DOHH2 (cell line): ENCODE measurements around the gene TMPRSS13.

ENCODE experiments used
- H3F3A ChIP-seq: fragments of 200-600 bp; sonication (generic), shearing (Covaris generic); 2 replicates; pipeline ENCODE4 v1.6.0; 2016; ENCODE audit warnings: antibody characterized with exemption, mild to moderate bottlenecking; ENCODE audit not compliant: control insufficient read depth, insufficient read depth
- H3K27ac ChIP-seq: fragments of 200-600 bp; sonication (generic); 2 replicates; pipeline ENCODE4 v1.5.1; 2014; ENCODE audit warnings: low read depth, mild to moderate bottlenecking, low read length, moderate library complexity
- H3K27me3 ChIP-seq: fragments of 200-600 bp; sonication (generic); 2 replicates; pipeline ENCODE4 v1.6.1; 2014; ENCODE audit warnings: mild to moderate bottlenecking, low read length, mixed read lengths; ENCODE audit not compliant: control insufficient read depth
- H3K36me3 ChIP-seq: fragments of 200-600 bp; sonication (generic); 2 replicates; pipeline ENCODE4 v1.6.1; 2014; ENCODE audit warnings: mild to moderate bottlenecking, low read length, moderate library complexity, mixed read lengths; ENCODE audit not compliant: control insufficient read depth
- H3K4me1 ChIP-seq: fragments of 200-600 bp; sonication (generic); 2 replicates; pipeline ENCODE4 v1.6.1; 2014; ENCODE audit warnings: mild to moderate bottlenecking, low read length, mixed read lengths; ENCODE audit not compliant: control insufficient read depth
- H3K4me2 ChIP-seq: fragments of 200-600 bp; sonication (generic); 2 replicates; pipeline ENCODE4 v1.6.0; 2014; ENCODE audit warnings: mild to moderate bottlenecking, low read length, moderate library complexity
- H3K4me3 ChIP-seq: fragments of 200-600 bp; sonication (generic); 2 replicates; pipeline ENCODE4 v1.5.1; 2014; ENCODE audit warnings: mild to moderate bottlenecking, low read length, mixed read lengths
- H3K79me2 ChIP-seq: fragments of 200-600 bp; sonication (generic); 2 replicates; pipeline ENCODE4 v1.6.1; 2014; ENCODE audit warnings: mild to moderate bottlenecking, low read length, mixed read lengths; ENCODE audit not compliant: control insufficient read depth
- H3K9me2 ChIP-seq: fragments of 200-600 bp; sonication (generic); replicated peaks from 2 replicates; pipeline ENCODE4 v1.6.1; 2014; ENCODE audit warnings: mild to moderate bottlenecking, low read length, mixed read lengths; ENCODE audit not compliant: control insufficient read depth
- H3K9me3 ChIP-seq: fragments of 200-600 bp; sonication (generic); 2 replicates; pipeline ENCODE4 v1.6.1; 2014; ENCODE audit warnings: antibody characterized with exemption, low read length, mixed read lengths; ENCODE audit not compliant: control insufficient read depth, insufficient read depth
- H4K20me1 ChIP-seq: fragments of 200-600 bp; sonication (generic); 2 replicates; pipeline ENCODE4 v1.6.0; 2014; ENCODE audit warnings: low read depth, mild to moderate bottlenecking, antibody characterized with exemption, low read length, moderate library complexity; ENCODE audit not compliant: control insufficient read depth, insufficient read depth
- CTCF ChIP-seq: fragments of 200-600 bp; sonication (generic); IDR thresholded peaks from one replicate; pipeline ENCODE4 v1.5.1; 2014; ENCODE audit warnings: antibody characterized with exemption, mild to moderate bottlenecking, low read depth, low read length; ENCODE audit not compliant: poor library complexity, severe bottlenecking
- EZH2phosphoT487 ChIP-seq: fragments of 200-600 bp; sonication (generic); IDR thresholded peaks from 2 replicates; pipeline ENCODE4 v1.6.1; 2017; ENCODE audit warnings: borderline replicate concordance, mild to moderate bottlenecking, antibody characterized with exemption, low read length, moderate library complexity, mixed read lengths

Gene TMPRSS13

GRCh38 chr11:117908959-117909610 is 20.1 kb downstream of the TMPRSS13 start:
- Histone ChIP-seq H3K27me3 (peaks cover 6% of the 10 kb centered on the region), H4K20me1 (no peaks in the 10 kb centered on the region), H3F3A (no peaks in the 10 kb centered on the region), H3K4me1 (peaks cover 14% of the 10 kb centered on the region), H3K4me2 (no peak overlapping the region), H3K9me3 (no peaks in the 10 kb centered on the region), H3K79me2 (no peaks in the 10 kb centered on the region), H3K27ac (no peak overlapping the region), H3K9me2 (no peaks in the 10 kb centered on the region), H3K4me3 (no peak overlapping the region), H3K36me3 (no peaks in the 10 kb centered on the region)
- TF ChIP-seq CTCF (no peak), EZH2phosphoT487 (no peak)

- Histone ChIP-seq H4K20me1 (no peaks in the 10 kb centered on the region), H3K4me1 (peaks cover 14% of the 10 kb centered on the region), H3K27ac (no peak overlapping the region), H3K9me3 (no peaks in the 10 kb centered on the region), H3K9me2 (no peaks in the 10 kb centered on the region), H3K79me2 (no peaks in the 10 kb centered on the region), H3K4me3 (peak overlapping the region; percentile 60; the same call in 1 of the 2 replicates), H3K4me2 (peak overlapping the region; percentile 65), H3K36me3 (no peaks in the 10 kb centered on the region), H3K27me3 (peaks cover 6% of the 10 kb centered on the region), H3F3A (no peaks in the 10 kb centered on the region)
- TF ChIP-seq EZH2phosphoT487: no peak
- no peak for TF ChIP-seq CTCF
These were observed 20.9 kb downstream of the TMPRSS13 start for GRCh38 chr11:117908109-117908895.

DNA sequence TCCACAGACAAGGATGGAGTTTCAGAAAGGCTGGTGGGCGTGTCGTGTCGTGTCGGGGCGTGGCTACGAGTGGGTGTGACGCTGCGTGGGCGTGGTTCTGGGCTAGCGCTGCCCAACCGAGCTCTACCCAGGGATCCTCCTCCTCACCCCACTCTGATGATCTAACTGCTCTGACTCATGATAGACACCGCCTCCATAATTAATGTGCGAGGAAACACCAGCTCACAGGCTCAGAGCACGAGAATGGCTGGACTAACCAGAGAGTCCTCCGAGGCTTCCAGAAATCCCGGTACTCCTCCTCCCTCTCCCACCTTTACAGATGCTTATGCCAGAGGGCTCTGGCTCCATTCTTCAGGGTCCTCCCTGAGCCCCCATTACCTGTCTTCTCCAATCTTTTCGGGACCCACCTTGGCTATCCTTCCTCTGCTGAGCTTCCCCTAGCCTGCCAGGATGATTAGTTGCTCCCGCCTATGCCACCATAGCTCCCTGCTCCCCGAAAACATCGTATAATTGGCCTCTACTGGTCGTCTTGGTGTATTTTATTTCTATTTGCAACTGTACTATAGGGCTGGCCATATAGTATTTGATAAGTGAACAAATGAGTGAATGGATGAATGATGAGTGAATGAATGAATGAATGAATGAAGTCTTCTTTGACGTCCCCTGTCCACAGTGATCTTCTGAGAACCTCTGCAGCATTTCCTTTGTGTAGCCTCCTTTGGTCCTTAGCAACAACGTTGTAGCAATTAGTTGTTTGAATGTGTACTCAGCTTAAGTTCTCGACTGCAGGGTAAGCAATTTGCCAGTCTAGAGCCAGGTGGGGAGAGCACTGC is 21.7 kb downstream of the TMPRSS13 start:
- H3K27me3 ChIP-seq: no peaks in the 10 kb centered on the region
- peak overlapping the region; percentile 65 for H3K4me2 ChIP-seq
- no peaks in the 10 kb centered on the region for H3F3A ChIP-seq
- H3K4me1 ChIP-seq: peaks cover 14% of the 10 kb centered on the region
- H3K9me3 ChIP-seq: no peaks in the 10 kb centered on the region
- H3K9me2 ChIP-seq: no peaks in the 10 kb centered on the region
- H3K4me3 ChIP-seq: peak overlapping the region; percentile 60
- H3K79me2 ChIP-seq: no peaks in the 10 kb centered on the region
- no peak for TF ChIP-seq EZH2phosphoT487
- no peak for TF ChIP-seq CTCF
- no peaks in the 10 kb centered on the region for H4K20me1 ChIP-seq
- no peaks in the 10 kb centered on the region for H3K36me3 ChIP-seq
- no peak overlapping the region for H3K27ac ChIP-seq
